ENCODE measurements around the gene AUTS2.

The AUTS2 gene

DNA sequence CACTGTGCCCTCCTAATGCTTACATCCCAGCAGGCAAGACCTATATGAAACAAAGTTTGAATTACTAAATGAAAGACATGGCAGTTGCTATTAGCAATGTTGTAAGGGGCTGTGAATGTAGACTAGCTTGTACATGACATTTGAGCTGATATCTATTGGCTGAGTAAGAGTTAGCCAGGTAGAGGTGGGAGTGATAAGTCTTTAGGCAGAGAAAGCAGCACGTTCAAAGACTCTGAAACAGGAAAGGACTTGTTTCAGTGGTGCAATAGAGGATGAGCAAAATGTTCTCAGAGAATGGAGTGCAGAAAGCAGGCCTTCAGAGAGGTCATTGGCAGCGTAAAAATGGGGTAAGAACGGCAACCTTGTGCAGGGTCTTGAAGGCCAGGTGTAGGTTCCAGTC, 687.6 kb downstream of the AUTS2 start:
- DNase-seq (ENCODE audit: low read depth in 2 of 2, low spot score in 1 of 2), result no peak

DNA sequence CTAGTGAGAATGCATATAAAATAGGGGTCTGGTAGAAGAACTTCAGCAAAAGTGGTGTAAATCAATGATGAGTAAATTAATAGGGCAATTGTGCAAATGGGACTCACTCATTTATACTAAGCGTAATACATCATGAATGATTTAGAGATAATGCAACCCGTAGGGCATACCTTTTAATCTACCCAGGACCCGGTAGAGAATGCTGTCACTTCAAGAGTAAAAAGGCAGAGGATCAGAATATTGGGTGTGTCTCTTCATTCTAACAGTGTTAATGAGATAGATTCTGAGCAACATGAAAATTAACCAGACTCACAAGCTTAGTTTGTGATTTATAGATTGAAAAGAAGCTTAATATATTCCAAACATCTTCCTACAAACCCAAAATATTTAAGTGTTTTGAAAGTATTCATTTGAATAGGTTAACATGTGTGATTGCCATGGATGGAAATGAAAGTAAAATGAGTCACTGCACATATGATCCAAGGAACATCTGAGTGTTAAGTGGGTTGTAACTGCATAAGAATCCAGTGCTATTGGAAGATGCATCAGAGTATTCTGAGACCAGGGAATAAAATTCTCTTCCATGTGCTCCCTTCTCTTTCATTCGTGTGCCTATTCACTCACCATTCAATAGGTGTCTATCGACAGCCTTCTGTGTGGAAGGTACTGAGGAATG, 690.6 kb downstream of the AUTS2 start:
- DNase-seq (ENCODE audit: low read depth in 2 of 2, low spot score in 1 of 2), result no peak

DNA sequence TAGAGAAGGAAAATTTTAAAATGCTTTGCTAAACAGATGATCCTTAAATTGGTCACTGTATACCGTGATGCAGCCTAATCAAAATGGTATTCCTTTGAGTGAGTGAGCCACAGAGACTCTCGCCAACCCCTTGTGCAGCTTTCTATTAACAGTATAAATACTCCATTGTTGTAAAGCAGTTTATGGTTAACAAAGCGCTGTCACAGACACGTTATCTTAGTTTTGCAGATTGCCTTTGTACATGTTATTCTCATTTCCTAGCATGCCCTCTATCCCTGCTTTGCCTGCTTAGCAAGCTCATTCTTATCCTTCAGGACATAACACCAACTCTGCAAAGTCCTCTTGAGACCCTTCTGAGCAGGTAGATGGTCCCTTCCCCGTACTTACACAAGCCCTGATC, 694.4 kb downstream of the AUTS2 start:
- DNase-seq (ENCODE audit: low read depth in 2 of 2, low spot score in 1 of 2), result no peak

DNA sequence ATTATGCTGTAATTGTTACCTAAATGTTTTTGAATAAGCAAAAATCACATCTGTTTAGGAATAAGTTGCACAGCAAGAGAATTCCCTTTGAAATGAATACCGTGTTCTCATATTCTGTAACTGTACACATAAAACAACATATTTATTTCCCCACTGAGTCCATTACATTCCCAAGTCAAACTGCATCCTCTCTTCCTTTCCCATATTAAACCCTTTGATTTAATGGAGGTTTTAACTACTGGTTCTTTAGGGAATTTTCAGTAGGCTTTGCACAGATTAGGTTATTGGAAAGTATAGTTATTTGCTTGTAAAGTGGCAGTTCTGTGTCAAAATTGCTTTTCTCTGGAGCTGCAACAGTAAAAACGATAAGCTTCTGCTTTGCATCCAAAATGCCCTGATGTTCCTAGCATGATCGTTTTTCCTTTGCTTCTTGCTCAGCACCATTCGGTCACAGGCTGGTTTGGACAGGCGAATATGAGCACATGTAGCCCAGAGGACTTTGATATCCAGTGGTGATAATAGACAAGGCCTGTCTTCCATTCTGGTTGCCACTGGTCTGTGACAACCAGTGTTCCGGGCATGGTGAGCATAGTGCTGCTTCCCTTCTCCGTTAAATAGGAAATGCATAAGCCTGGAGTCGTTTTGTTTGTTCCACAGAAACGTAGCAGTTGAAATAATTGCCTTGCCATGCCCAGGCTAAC, 696.1 kb downstream of the AUTS2 start:
- DNase-seq (ENCODE audit: low read depth in 2 of 2, low spot score in 1 of 2), result no peak

DNA sequence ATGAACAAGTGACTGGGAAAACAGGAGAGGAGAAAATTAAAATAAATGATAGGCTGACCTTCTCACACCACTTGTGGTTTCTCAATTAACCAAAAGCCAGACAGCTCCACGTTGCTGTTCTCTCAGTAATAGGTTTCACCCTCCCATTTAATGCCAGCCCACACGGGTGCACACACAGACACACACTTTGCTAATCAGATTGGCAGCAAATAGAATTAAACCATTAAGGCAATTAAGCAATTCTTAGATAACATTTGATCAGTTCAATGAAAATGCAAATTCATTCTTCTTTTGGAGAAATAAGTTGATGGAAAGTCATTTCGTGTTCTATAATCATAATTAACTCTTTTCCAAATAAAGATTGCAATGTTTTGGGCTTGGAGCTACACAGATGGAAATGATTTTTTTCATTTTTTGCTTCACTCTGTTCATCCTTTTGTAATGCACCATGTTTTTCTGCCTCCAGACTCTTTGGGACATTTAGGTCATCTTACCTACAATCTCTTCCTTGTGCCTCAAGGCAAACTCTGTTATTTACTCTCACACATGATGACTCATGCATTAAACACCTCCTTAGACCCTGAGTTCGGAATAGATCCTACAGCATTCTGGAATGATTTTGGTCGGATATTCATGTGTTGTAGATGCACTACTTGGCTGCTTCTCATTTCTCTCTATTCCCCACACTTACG, 700.7 kb downstream of the AUTS2 start:
- no peak for DNase-seq (ENCODE audit: low read depth in 2 of 2, low spot score in 1 of 2)

DNA sequence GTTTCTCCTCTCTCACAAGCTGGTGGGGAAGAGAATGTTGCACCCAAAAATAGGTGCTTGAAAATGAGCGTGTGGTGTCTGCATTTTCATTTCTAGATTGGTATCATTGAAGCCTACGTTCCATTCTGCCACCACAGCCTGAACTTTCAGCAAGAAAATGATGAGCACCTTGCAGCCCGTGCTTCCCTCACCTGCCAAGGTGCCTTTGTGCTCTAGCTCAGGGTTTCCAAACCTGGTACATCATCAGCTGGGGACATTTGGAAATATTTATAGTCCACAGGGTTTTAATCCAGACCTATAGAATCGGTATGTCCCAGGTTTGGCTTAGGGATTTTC, 701.2 kb downstream of the AUTS2 start:
- no peak for DNase-seq (ENCODE audit: low read depth in 2 of 2, low spot score in 1 of 2)

DNA sequence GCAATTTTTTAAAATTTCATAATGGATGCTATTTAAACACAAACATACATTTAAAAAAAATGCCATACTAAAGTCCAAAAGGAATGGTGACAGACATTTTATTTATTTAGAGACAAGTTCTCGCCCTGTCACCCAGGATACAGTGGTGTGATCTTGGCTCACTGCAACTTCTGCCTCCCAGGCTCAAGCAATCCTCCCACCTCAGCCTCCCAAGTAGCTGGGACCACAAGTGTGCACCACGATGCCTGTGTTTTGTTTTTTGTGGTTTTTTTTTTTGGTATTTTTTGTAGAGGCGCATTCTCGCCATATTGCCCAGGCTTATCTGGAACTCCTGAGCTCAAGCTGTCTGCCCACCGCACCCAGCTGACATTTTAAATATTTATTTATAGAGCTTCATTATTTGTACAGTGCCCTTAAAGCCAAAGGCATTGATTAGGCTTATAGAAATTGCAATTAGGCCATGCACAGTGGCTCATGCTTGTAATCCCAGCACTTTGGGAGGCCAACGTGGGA, 703.5 kb downstream of the AUTS2 start:
- DNase-seq (ENCODE audit: low read depth in 2 of 2, low spot score in 1 of 2), result no peak

DNA sequence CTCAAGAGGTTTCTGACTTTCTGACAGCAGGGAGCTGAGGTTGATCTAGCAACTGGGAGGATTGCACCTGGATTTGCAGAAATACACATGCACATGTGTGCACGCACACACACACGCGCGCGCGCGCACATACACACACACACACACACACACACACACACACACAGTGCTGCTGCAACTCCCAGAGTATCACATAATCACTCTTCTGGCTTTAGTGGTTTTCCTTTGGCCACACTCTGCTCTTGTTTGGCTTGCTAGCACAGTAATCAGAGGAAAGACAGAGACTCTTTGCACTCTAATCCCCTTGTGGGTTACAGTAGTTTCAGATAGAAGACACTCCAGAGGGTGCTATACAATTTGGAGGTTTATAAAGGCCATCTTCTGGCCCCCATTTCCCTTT, 705.0 kb downstream of the AUTS2 start:
- DNase-seq (ENCODE audit: low read depth in 2 of 2, low spot score in 1 of 2), result no peak

DNA sequence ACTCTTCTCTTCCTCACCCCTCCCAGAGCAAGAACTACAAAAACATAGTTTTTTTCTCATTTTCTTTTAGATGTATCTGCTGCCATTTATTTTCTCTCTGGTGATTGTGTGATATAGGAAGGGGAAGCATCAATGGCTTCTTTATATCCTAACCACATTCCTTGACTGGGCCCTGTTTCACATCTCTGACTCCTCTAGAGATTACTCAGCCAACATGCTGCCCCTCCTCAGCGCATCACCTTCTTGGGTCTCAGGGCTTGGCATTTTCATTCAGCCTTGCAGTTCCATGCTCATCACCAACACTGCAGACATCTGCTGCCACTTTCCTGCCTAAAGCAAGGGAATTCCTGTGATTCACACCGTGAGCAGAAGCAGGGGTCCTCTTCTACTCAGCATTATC, 705.5 kb downstream of the AUTS2 start:
- DNase-seq (ENCODE audit: low read depth in 2 of 2, low spot score in 1 of 2), result no peak

DNA sequence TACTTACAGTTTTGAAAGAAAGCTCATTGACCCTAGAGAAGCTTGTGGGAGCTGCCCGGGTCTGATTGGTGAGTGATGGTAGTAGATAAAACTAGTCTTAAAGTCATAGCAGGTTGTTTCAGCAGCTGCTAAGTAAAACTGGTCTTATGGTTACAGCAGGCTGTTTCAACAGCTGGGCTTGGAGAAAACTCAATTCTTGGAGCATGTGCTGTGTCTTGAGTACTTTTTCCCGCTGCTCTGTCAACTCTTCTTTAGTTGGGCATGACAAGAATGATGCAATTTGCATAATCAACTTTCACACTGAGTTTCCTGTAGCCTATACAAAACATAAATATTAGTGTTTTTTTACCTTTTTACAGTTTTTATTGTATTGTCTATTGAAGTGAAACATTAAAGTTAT, 707.9 kb downstream of the AUTS2 start:
- DNase-seq (ENCODE audit: low read depth in 2 of 2, low spot score in 1 of 2), result no peak

DNA sequence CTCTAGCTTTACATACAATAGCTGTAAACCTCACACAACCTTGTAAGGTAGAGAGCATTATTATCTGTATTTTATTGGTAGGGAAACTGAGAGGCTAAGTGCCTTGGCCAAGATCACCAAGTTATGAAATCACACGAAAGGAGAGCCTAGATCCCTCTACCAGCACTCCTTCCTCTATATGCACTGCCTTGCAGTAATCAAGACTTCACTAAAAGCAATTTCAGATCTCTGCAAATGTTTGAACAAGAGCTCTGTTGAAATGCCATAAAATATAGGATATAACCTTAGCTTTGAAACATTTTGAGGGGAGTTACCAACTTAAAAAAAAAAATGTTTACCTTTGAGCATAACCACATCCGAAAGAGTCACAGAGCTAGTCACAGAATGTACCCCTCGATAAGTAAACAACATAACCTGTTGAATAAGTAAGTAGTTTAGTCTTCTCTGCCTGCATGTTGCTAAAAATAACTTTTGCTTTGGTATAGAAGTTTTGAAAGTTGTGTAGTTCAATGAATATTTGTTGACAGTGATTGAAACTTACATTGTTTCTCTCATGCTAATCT, 709.4 kb downstream of the AUTS2 start:
- no peak for DNase-seq (ENCODE audit: low read depth in 2 of 2, low spot score in 1 of 2)

DNA sequence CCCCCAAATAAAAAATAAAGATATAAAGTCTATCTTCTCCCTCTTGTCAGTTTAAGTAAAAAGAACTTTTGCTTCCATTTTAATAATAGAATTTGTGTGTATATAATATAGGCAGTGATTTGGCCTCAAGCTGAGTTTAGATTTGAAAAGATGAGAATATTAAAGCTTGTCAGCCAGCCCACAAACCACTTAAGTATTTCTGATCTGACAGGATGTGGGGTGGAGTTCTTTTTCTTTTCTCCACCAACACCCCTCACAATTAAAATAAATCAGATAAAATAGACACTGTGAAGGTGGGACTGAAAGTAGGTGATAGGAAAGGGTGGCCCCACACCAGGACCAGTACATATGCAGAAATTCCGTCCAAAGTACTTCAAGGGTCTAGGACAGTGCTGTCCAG, 714.1 kb downstream of the AUTS2 start:
- no peak for DNase-seq (ENCODE audit: low read depth in 2 of 2, low spot score in 1 of 2)

DNA sequence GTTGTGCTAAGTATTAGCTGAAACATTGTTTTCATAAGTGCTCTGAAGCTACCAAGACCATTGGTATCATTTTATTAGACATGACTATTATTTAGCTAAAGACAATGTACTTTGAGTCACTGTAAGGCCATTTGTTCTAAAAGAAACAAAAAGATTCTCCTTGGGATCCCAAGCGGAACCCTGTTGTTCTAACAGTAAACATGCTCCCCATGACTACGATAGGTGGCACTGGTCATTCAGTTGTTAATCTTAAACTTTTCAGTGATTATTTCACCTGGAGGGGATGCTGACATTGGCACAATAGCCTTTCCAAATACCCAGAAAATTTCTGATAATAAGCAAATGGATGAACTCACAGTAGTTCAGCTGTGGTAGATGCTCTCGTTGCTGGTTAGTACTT, 715.0 kb downstream of the AUTS2 start:
- DNase-seq (ENCODE audit: low read depth in 2 of 2, low spot score in 1 of 2), result no peak

DNA sequence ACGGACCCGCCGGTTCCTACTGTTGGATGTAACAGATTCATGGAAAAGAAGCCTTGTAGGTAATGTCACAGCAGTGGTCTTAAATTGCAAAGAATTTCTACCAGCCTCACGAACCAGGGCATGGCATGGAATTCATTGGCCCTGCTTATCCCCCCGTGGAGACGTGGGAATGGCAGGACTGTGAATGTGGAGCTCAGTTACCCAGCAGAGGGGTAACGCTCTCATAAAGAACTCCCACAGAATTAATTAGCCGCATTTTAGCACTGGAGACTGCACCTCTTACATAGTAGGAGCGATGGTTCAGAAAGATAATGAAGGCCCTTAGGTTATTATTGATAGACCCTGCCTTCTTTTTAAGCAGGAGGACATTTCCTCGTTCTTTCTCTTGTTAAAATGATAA, 715.4 kb downstream of the AUTS2 start:
- no peak for DNase-seq (ENCODE audit: low read depth in 2 of 2, low spot score in 1 of 2)

DNA sequence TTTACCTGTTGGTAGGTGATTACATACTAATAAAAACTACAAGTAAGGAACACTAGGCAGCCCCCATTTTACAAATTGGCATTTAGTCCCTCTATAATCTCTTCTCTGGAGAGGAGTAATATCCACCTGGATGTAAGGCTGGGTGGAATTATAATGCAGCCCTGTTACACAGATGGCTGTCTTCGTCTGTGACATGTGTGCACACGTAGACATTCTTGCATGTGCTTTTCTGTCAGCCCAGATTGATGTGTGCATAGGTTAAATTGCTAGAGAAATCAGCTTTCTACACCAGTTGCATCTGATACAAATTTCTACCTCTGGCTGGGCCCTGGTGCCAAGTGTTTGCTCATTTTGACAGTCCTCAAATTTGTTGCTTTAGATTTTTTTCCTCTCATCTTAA, 715.9 kb downstream of the AUTS2 start:
- no peak for DNase-seq (ENCODE audit: low read depth in 2 of 2, low spot score in 1 of 2)

DNA sequence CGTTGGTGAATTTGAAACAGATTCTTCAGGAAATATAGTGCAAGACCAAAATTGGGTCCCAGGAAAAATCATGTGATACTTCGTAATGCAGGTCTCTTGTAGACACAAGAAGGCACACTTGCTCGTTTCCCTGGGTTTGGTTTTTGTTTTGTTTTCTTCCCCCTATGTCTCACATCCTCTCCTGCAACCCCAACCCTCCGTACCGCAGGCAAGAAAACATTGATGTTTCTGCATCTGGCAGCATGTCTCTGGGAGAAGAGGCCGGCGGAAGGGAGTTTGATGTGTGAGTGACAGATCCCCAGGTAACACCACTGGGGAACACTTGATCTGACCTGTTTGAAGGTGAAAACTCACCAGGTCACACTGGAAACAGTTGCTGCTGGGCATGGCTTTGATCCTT, 718.5 kb downstream of the AUTS2 start:
- no peak for DNase-seq (ENCODE audit: low read depth in 2 of 2, low spot score in 1 of 2)

DNA sequence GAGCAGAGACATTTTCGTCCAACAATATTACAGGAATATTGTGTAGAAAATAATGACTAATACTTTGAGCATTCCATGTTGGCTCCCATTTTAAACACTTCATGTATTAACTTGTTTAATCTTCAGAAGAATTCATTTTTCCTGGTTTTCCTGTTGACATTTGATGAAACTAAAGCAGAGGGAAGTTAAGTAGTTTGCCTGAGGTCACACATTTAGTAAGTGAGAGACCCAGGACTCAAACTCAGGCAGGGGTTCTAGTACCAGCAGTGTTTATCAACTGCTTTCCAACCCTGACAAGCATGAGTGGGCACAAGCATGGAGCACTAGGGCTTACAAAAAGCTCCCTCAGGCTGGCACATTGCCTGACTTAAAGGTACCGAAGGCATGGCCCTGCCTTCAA, 719.1 kb downstream of the AUTS2 start:
- no peak for DNase-seq (ENCODE audit: low read depth in 2 of 2, low spot score in 1 of 2)

DNA sequence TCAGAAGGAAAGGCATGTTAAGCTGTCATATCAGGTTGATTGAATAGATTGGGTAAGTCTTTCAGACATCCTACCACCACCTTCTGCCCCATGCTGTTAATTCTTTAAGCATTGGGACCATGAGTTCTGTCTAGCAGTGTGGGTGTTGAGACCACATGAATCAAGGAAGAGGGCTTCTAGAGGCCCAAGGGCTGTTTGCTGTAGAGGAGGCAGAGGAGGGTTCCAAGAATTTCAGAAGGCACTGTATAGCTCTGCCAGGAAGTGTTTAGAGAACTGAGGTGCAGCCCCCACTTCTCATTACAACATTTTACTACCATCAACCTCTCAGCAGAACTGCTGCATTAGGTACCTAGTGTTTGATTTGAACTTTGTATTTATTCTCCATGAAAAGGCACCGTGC, 720.2 kb downstream of the AUTS2 start:
- no peak for DNase-seq (ENCODE audit: low read depth in 2 of 2, low spot score in 1 of 2)

DNA sequence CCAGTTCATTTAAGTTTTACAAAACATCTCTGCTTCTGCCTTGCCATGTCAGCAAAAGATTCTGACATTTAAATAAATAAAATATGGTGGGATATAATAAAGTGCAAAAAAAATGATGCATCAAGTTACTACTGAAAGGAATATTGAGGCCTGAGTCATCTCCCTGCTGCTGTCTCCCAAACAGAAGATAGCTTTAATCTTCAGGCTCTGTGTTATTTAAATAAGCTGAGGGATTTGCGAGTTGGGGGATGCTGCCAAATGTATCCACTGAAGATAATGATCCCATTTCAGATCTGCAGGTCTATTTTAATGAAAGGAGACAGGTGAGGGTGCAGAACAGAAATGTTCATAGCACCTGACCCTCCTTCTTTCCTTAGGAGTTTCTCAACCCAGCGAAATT, 720.8 kb downstream of the AUTS2 start:
- DNase-seq (ENCODE audit: low read depth in 2 of 2, low spot score in 1 of 2), result no peak

DNA sequence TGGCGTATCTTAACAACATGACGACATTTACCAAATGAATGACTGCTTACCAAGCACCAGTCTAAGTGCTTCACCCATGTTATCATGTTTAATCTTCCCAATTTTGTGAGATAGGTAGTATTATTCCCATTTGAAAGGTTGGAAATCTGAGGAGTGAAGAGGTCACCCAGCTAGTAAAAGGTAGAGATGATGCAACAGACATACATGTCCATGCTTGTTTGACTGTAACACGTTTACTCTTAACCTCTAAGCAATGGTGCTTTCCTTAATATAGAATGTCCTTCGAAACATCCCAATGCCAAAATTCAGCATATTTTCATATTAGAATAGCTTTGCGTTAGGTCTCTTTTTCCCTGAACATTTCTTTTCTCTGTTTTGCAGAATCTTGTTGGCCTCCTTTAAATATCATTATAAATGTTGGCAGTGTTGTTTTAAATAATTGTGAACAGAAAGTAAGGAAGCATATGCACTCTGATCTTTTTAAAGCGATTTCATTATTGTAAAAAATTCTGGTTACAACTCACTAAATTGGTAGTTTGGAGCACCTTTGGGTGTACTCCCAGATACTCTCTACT, 722.8 kb downstream of the AUTS2 start:
- no peak for DNase-seq (ENCODE audit: low read depth in 2 of 2, low spot score in 1 of 2)

DNA sequence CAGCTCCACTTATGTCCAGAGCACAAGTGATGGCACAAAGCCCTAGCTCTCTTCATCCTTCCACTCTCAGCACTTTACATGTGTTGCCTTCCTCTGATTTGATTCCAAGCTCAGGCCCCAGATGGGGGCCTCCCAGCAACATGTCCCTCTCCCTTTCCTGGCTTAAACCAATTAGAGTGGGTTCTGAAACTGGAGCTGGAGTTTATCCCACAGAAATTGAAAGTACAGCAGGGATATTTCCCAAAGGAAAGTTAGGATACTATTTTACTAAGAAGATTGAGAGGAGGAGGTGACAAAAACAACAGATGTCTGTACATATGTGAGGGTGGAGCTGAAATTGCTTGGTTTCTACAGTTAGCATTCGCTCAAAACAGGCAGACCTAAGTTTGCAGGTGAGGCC, 724.6 kb downstream of the AUTS2 start:
- no peak for DNase-seq (ENCODE audit: low read depth in 2 of 2, low spot score in 1 of 2)

Measured in stimulated activated CD8-positive, alpha-beta memory T cell treated with anti-CD3 and anti-CD28 coated beads, Interleukin-4, amount 100 ng/mL, for 1 hour (primary cell).